ENCODE results near the gene DNLZ. TPM values are rescaled to one million over a fixed set of nuclear protein-coding genes. Genes with fewer than 3 reads are reported as not detected.
"Not testable (repeated sequence)": the region's sequence is repeated elsewhere in the genome, so short reads cannot be mapped to it uniquely, and the experiment has no call there.

DNLZ gene
- total and polyA plus RNA-seq, 2 of the 4 experiments (the other 2 are of a cell fraction), result 2.0 to 11.4 TPM

- H3K4me3 ChIP-seq (ENCODE audit: insufficient read depth, low read depth, low read length); H3K23ac ChIP-seq (ENCODE audit: low read depth, low read length); ATAC-seq (ENCODE audit: low read depth); intact Hi-C loops (cut with micrococcal nuclease); H3K9me3 ChIP-seq (ENCODE audit: control insufficient read depth, insufficient read depth, low read length); H2AFZ ChIP-seq (replicated peaks; ENCODE audit: low read length, poor library complexity); H2BK15ac ChIP-seq (ENCODE audit: low read depth, low read length); H3K27me3 ChIP-seq (ENCODE audit: control insufficient read depth, insufficient read depth, low read length); CTCF ChIA-PET; H3K4ac ChIP-seq (ENCODE audit: low read depth, low read length); POLR2A ChIA-PET (ENCODE audit: unreplicated experiment); H4K8ac ChIP-seq (ENCODE audit: low read depth in 2 of 2, low read length in 2 of 2); H2BK20ac ChIP-seq (ENCODE audit: low read depth, low read length); H2AK9ac ChIP-seq (replicated peaks; ENCODE audit: low read depth, low read length, poor library complexity); H4K5ac ChIP-seq (ENCODE audit: low read depth, low read length); H3K9ac ChIP-seq (ENCODE audit: low read depth, low read length); in situ Hi-C loops (cut with MboI; ENCODE audit: low sequenced_read_pairs); dilution Hi-C loops (cut with HindIII; ENCODE audit: low sequenced_read_pairs, unreplicated experiment); H2BK5ac ChIP-seq (ENCODE audit: low read depth, low read length, poor library complexity, severe bottlenecking); H3K27ac ChIP-seq (ENCODE audit: insufficient read depth, low read length); H3K18ac ChIP-seq (ENCODE audit: low read depth, low read length); H3K4me2 ChIP-seq (ENCODE audit: low read depth, low read length); H4K91ac ChIP-seq (ENCODE audit: insufficient read depth, low read depth, low read length); BruUV-seq (replicated peaks); H2AK5ac ChIP-seq (ENCODE audit: low read depth, low read length); H3K14ac ChIP-seq (replicated peaks; ENCODE audit: low read depth, low read length); H3K56ac ChIP-seq (ENCODE audit: extremely low read depth, insufficient read depth, low read length); DNase-seq; H2BK120ac ChIP-seq (ENCODE audit: low read depth, low read length); H3K9me1 ChIP-seq (ENCODE audit: insufficient read depth, low read length): not testable (repeated sequence)
- Histone ChIP-seq H4K20me1 (ENCODE audit: insufficient read depth, low read length) (peaks cover 41% of the 10 kb centered on the region), H3K36me3 (ENCODE audit: control insufficient read depth, insufficient read depth, low read length) (peaks cover 70% of the 10 kb centered on the region), H3K79me1 (ENCODE audit: low read depth in 1 of 2, low read length in 2 of 2) (peaks cover 3 to 46% of the 10 kb centered on the region in 2 experiments; a peak in 2 of 4 replicates), H3K4me1 (ENCODE audit: control insufficient read depth, insufficient read depth, low read length) (peaks cover 23% of the 10 kb centered on the region)
- WGBS, 2 experiments (ENCODE audit: extremely low coverage in 2 of 2, insufficient read length in 1 of 2), result 98% methylated on average over 6 of the region's 24 CpGs; no CpG with 5 or more reads in 1 of the 2 experiments
These were observed 11.7 kb downstream of the DNLZ start for GRCh38 chr9:136351868-136352267.
